OCI-LY1 (cell line): ENCODE results near the gene HLCS.

ENCODE experiments used
- H2AFZ ChIP-seq: fragments of 200-600 bp; sonication (generic), shearing (Covaris generic); 2 replicates; pipeline ENCODE4 v1.6.0; 2014; ENCODE audit warnings: antibody characterized with exemption, mild to moderate bottlenecking, low read length
- H3F3A ChIP-seq: fragments of 200-600 bp; sonication (generic), shearing (Covaris generic); 2 replicates; pipeline ENCODE4 v1.6.0; 2014; ENCODE audit warnings: mild to moderate bottlenecking, antibody characterized with exemption, low read length, moderate library complexity; ENCODE audit not compliant: insufficient read depth
- H3K27ac ChIP-seq: fragments of 200-600 bp; sonication (generic); 2 replicates; pipeline ENCODE4 v1.5.1; 2014; ENCODE audit warnings: low read length, mixed run types, mild to moderate bottlenecking, low read depth; ENCODE audit not compliant: poor library complexity, severe bottlenecking
- H3K27me3 ChIP-seq: fragments of 200-600 bp; sonication (generic); 2 replicates; pipeline ENCODE4 v1.6.0; 2014; ENCODE audit warnings: antibody characterized with exemption, mild to moderate bottlenecking, low read length, moderate library complexity; ENCODE audit not compliant: insufficient read depth
- H3K36me3 ChIP-seq: fragments of 200-600 bp; sonication (generic); 2 replicates; pipeline ENCODE4 v1.6.1; 2014; ENCODE audit warnings: mild to moderate bottlenecking, antibody characterized with exemption, low read length, moderate library complexity, mixed read lengths; ENCODE audit not compliant: insufficient read depth
- H3K4me1 ChIP-seq: fragments of 200-600 bp; sonication (generic); 2 replicates; pipeline ENCODE4 v1.5.1; 2014; ENCODE audit warnings: mild to moderate bottlenecking, low read length, moderate library complexity; ENCODE audit not compliant: insufficient read depth, severe bottlenecking
- H3K4me2 ChIP-seq: fragments of 200-600 bp; sonication (generic), shearing (Covaris generic); 2 replicates; pipeline ENCODE4 v1.6.1; 2014; ENCODE audit warnings: low read length
- H3K4me3 ChIP-seq: fragments of 200-600 bp; sonication (generic); 2 replicates; pipeline ENCODE4 v1.5.1; 2014; ENCODE audit warnings: low read length, low read depth, mild to moderate bottlenecking, mixed read lengths; ENCODE audit not compliant: poor library complexity, severe bottlenecking
- H3K79me2 ChIP-seq: fragments of 200-600 bp; shearing (Covaris generic); 2 replicates; pipeline ENCODE4 v1.6.1; 2016; ENCODE audit warnings: mixed run types, low read length, mixed read lengths; ENCODE audit not compliant: insufficient read depth
- H3K9ac ChIP-seq: fragments of 200-600 bp; sonication (generic), shearing (Covaris generic); 2 replicates; pipeline ENCODE4 v1.6.1; 2014; ENCODE audit warnings: mild to moderate bottlenecking, low read length, mixed read lengths
- H3K9me2 ChIP-seq: fragments of 200-600 bp; sonication (generic), shearing (Covaris generic); 2 replicates; pipeline ENCODE4 v1.6.1; 2014; ENCODE audit warnings: low read depth, mild to moderate bottlenecking, low read length, mixed read lengths
- H3K9me3 ChIP-seq: fragments of 200-600 bp; shearing (Covaris generic); 2 replicates; pipeline ENCODE4 v1.6.1; 2014; ENCODE audit warnings: low read length, mixed read lengths
- H4K20me1 ChIP-seq: fragments of 200-600 bp; sonication (generic), shearing (Covaris generic); 2 replicates; pipeline ENCODE4 v1.6.0; 2016; ENCODE audit warnings: mild to moderate bottlenecking, low read length; ENCODE audit not compliant: insufficient read depth
- CTCF ChIP-seq: fragments of 200-600 bp; sonication (generic), shearing (Covaris generic); IDR thresholded peaks from 2 replicates; pipeline ENCODE4 v1.5.1; 2017; ENCODE audit warnings: mild to moderate bottlenecking, antibody characterized with exemption, low read length, moderate library complexity, mixed read lengths
- EZH2 ChIP-seq: fragments of 200-600 bp; sonication (generic), shearing (Covaris generic); IDR thresholded peaks from 2 replicates; pipeline ENCODE4 v1.8.0; 2017; ENCODE audit warnings: borderline replicate concordance, mixed run types, mild to moderate bottlenecking, antibody characterized with exemption, low read length, moderate library complexity, mixed read lengths

HLCS gene

GRCh38 chr21:36741506-36741905, 225.0 kb downstream of the HLCS start:
- no peaks in the 10 kb centered on the region for H3K79me2 ChIP-seq
- no peaks in the 10 kb centered on the region for H3K9me3 ChIP-seq
- no peak for TF ChIP-seq CTCF
- no peak for TF ChIP-seq EZH2
- no peaks in the 10 kb centered on the region for H3K4me1 ChIP-seq
- peaks cover 8% of the 10 kb centered on the region; the same call in 1 of the 2 replicates for H3K27me3 ChIP-seq
- no peak overlapping the region for H2AFZ ChIP-seq
- H3K36me3 ChIP-seq: no peaks in the 10 kb centered on the region
- H3K27ac ChIP-seq: no peak overlapping the region
- no peak overlapping the region for H3K9ac ChIP-seq
- no peaks in the 10 kb centered on the region for H3K9me2 ChIP-seq
- H3K4me2 ChIP-seq: no peak overlapping the region
- H3F3A ChIP-seq: no peaks in the 10 kb centered on the region
- no peak overlapping the region for H3K4me3 ChIP-seq
- H4K20me1 ChIP-seq: no peaks in the 10 kb centered on the region

GRCh38 chr21:36738489-36739126, 227.9 kb downstream of the HLCS start:
- TF ChIP-seq CTCF: no peak
- TF ChIP-seq EZH2: no peak
- no peaks in the 10 kb centered on the region for H4K20me1 ChIP-seq
- H3K36me3 ChIP-seq: no peaks in the 10 kb centered on the region
- no peak overlapping the region for H3K9ac ChIP-seq
- H2AFZ ChIP-seq: no peak overlapping the region
- no peaks in the 10 kb centered on the region for H3K9me2 ChIP-seq
- no peaks in the 10 kb centered on the region for H3K79me2 ChIP-seq
- no peaks in the 10 kb centered on the region for H3K9me3 ChIP-seq
- no peaks in the 10 kb centered on the region for H3F3A ChIP-seq
- H3K4me3 ChIP-seq: no peak overlapping the region
- H3K27ac ChIP-seq: no peak overlapping the region
- no peak overlapping the region for H3K4me2 ChIP-seq
- H3K27me3 ChIP-seq: peaks cover 16% of the 10 kb centered on the region; the same call in 1 of the 2 replicates
- no peaks in the 10 kb centered on the region for H3K4me1 ChIP-seq

- H3K36me3 ChIP-seq: no peaks in the 10 kb centered on the region
These were observed 230.6 kb downstream of the HLCS start for GRCh38 chr21:36735724-36736320.

More at GRCh38 chr21:36735724-36736320, 230.6 kb downstream of the HLCS start:
- H2AFZ ChIP-seq: no peak overlapping the region
- peaks cover 16% of the 10 kb centered on the region; the same call in 1 of the 2 replicates for H3K27me3 ChIP-seq
- no peak overlapping the region for H3K4me3 ChIP-seq
- H3K4me1 ChIP-seq: no peaks in the 10 kb centered on the region
- no peaks in the 10 kb centered on the region for H3K79me2 ChIP-seq
- no peak overlapping the region for H3K9ac ChIP-seq
- no peaks in the 10 kb centered on the region for H4K20me1 ChIP-seq
- H3F3A ChIP-seq: no peaks in the 10 kb centered on the region
- no peaks in the 10 kb centered on the region for H3K9me3 ChIP-seq
- no peaks in the 10 kb centered on the region for H3K9me2 ChIP-seq
- no peak overlapping the region for H3K4me2 ChIP-seq
- TF ChIP-seq EZH2 (no peak), CTCF (no peak)
- H3K27ac ChIP-seq: no peak overlapping the region
